ENCODE data around the gene RUSC1. TPM values are rescaled to one million over a fixed set of nuclear protein-coding genes. Genes with fewer than 3 reads are reported as not detected.
"Not testable (repeated sequence)": the region's sequence is repeated elsewhere in the genome, so short reads cannot be mapped to it uniquely, and the experiment has no call there.

RUSC1 gene
- total RNA-seq, 2 experiments from 2014 or later: 10.7 to 11.8 TPM

- intact Hi-C loops (cut with DNase I, micrococcal nuclease): no loop called here
- ATAC-seq (ENCODE audit: poor library complexity): no peak
- H3K27me3 Mint-ChIP-seq: no peaks in the 10 kb centered on the region
Observed at GRCh38 chr1:155285631-155286044, 35.1 kb upstream of the RUSC1 start.

DNA sequence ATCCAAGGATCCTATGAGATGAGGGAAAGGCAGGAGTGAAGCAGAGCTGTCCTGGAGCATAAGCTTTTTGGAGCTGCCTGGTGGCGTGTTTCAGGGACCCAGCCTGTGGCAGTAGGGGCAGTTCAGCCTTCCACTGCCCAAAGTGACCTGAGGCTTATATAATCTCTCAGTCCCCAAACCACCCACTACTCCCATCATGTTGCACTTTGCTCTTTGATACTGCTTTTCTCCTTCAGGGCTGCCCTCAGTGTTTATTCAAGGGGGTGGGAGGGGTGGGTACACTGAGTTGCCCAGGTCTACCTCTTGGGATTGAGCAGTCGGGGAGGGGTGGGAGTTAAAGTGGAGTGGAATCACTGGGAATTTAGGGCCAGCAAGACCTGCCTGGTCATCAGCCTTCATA lies 34.1 kb upstream of the RUSC1 start:
- H3K4me1 Mint-ChIP-seq (ENCODE audit: low read depth): no peaks in the 10 kb centered on the region
- H3K27me3 Mint-ChIP-seq: no peaks in the 10 kb centered on the region
- H3K4me3 Mint-ChIP-seq: no peak overlapping the region
- ChIA-PET POLR2A (no interaction called here), CTCF (no interaction called here)
- Histone ChIP-seq H3K4me1 (ENCODE audit: insufficient read depth, low read length) (no peaks in the 10 kb centered on the region), H3K9me3 (ENCODE audit: control insufficient read depth in 1 of 2, insufficient read depth in 1 of 2, low read length in 2 of 2) (no peaks in the 10 kb centered on the region), H3K36me3 (ENCODE audit: insufficient read depth, low read length) (no peaks in the 10 kb centered on the region), H3K4me3 (ENCODE audit: low read length) (no peak overlapping the region), H3K27me3 (ENCODE audit: control insufficient read depth in 1 of 2, insufficient read depth in 2 of 2, low read length in 2 of 2) (no peaks in the 10 kb centered on the region), H3K27ac (ENCODE audit: low read depth in 1 of 2, low read length in 2 of 2) (no peak overlapping the region)
- no peak for DNase-seq
- no peaks in the 10 kb centered on the region for H3K36me3 Mint-ChIP-seq (ENCODE audit: low read depth)
- no peaks in the 10 kb centered on the region for H3K9me3 Mint-ChIP-seq
- intact Hi-C loops (cut with DNase I, micrococcal nuclease): no loop called here
- no peak for ATAC-seq (ENCODE audit: poor library complexity)
- TF ChIP-seq, protein P1, sequence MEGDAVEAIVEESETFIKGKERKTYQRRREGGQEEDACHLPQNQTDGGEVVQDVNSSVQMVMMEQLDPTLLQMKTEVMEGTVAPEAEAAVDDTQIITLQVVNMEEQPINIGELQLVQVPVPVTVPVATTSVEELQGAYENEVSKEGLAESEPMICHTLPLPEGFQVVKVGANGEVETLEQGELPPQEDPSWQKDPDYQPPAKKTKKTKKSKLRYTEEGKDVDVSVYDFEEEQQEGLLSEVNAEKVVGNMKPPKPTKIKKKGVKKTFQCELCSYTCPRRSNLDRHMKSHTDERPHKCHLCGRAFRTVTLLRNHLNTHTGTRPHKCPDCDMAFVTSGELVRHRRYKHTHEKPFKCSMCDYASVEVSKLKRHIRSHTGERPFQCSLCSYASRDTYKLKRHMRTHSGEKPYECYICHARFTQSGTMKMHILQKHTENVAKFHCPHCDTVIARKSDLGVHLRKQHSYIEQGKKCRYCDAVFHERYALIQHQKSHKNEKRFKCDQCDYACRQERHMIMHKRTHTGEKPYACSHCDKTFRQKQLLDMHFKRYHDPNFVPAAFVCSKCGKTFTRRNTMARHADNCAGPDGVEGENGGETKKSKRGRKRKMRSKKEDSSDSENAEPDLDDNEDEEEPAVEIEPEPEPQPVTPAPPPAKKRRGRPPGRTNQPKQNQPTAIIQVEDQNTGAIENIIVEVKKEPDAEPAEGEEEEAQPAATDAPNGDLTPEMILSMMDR (IDR thresholded peaks at IDR 0.05): no peak
- H3K27ac Mint-ChIP-seq: no peak overlapping the region

More at GRCh38 chr1:155285631-155286044, 35.1 kb upstream of the RUSC1 start:
- Mint-ChIP-seq H3K36me3 (ENCODE audit: low read depth) (no peaks in the 10 kb centered on the region), H3K27ac (no peak overlapping the region), H3K4me1 (ENCODE audit: low read depth) (no peaks in the 10 kb centered on the region), H3K9me3 (no peaks in the 10 kb centered on the region), H3K4me3 (no peak overlapping the region)
- Histone ChIP-seq H3K4me3 (ENCODE audit: low read length) (no peak overlapping the region), H3K9me3 (ENCODE audit: control insufficient read depth in 1 of 2, insufficient read depth in 1 of 2, low read length in 2 of 2) (no peaks in the 10 kb centered on the region), H3K36me3 (ENCODE audit: insufficient read depth, low read length) (no peaks in the 10 kb centered on the region), H3K27ac (ENCODE audit: low read depth in 1 of 2, low read length in 2 of 2) (no peak overlapping the region), H3K27me3 (ENCODE audit: control insufficient read depth in 1 of 2, insufficient read depth in 2 of 2, low read length in 2 of 2) (no peaks in the 10 kb centered on the region), H3K4me1 (ENCODE audit: insufficient read depth, low read length) (no peaks in the 10 kb centered on the region)
- POLR2A ChIA-PET: no interaction called here
- CTCF ChIA-PET: no interaction called here
- TF ChIP-seq, protein P1 (IDR thresholded peaks at IDR 0.05): no peak
- no peak for DNase-seq

GRCh38 chr1:155287987-155288543 lies 32.6 kb upstream of the RUSC1 start:
- Mint-ChIP-seq H3K36me3 (ENCODE audit: low read depth) (no peaks in the 10 kb centered on the region), H3K4me3 (no peak overlapping the region), H3K9me3 (no peaks in the 10 kb centered on the region), H3K27me3 (no peaks in the 10 kb centered on the region), H3K4me1 (ENCODE audit: low read depth) (no peaks in the 10 kb centered on the region), H3K27ac (no peak overlapping the region)
- DNase-seq (no peak), ATAC-seq (ENCODE audit: poor library complexity) (no peak)
- TF ChIP-seq, protein P1 (IDR thresholded peaks at IDR 0.05): no peak
- Histone ChIP-seq H3K27ac (ENCODE audit: low read depth in 1 of 2, low read length in 2 of 2) (no peak overlapping the region), H3K36me3 (ENCODE audit: insufficient read depth, low read length) (no peaks in the 10 kb centered on the region), H3K4me1 (ENCODE audit: insufficient read depth, low read length) (no peaks in the 10 kb centered on the region), H3K9me3 (ENCODE audit: control insufficient read depth in 1 of 2, insufficient read depth in 1 of 2, low read length in 2 of 2) (no peaks in the 10 kb centered on the region), H3K4me3 (ENCODE audit: low read length) (no peak overlapping the region), H3K27me3 (ENCODE audit: control insufficient read depth in 1 of 2, insufficient read depth in 2 of 2, low read length in 2 of 2) (peaks cover 0 to under 1% of the 10 kb centered on the region in 2 experiments)
- intact Hi-C loops (cut with DNase I, micrococcal nuclease): no loop called here
- ChIA-PET POLR2A (no interaction called here), CTCF (no interaction called here)

DNA sequence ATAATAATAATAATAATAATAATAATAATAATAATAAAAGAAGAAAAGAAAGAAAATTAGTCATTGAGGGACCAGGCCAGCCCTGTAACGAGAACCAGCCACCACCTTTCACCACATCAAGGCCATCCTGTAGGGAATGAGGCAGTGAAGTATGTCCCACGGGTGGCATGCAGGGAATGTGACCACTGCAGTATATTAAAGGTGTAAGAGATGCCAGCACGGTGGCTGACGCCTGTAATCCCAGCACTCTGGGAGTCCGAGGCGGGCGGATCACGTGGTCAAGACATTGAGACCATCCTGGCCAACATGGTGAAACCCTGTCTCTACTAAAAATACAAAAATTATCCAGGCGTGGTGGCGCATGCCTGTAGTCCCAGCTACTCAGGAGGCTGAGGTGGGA lies 29.7 kb upstream of the RUSC1 start:
- not testable (repeated sequence) for H3K36me3 ChIP-seq (ENCODE audit: insufficient read depth, low read length); H3K9me3 Mint-ChIP-seq
- peaks cover 0 to 18% of the 10 kb centered on the region in 2 experiments for H3K9me3 ChIP-seq (ENCODE audit: control insufficient read depth in 1 of 2, insufficient read depth in 1 of 2, low read length in 2 of 2)

More for the DNA sequence above, 29.7 kb upstream of the RUSC1 start:
- ATAC-seq (ENCODE audit: poor library complexity); H3K36me3 Mint-ChIP-seq (ENCODE audit: low read depth); POLR2A ChIA-PET; CTCF ChIA-PET; H3K4me1 Mint-ChIP-seq (ENCODE audit: low read depth); H3K27ac Mint-ChIP-seq; intact Hi-C loops (cut with DNase I, micrococcal nuclease); H3K27ac ChIP-seq (ENCODE audit: low read depth in 1 of 2, low read length in 2 of 2); H3K4me3 Mint-ChIP-seq; H3K4me3 ChIP-seq (ENCODE audit: low read length); DNase-seq: not testable (repeated sequence)
- H3K4me1 ChIP-seq (ENCODE audit: insufficient read depth, low read length): peaks cover 13% of the 10 kb centered on the region
- peaks cover 20 to 22% of the 10 kb centered on the region in 2 experiments for H3K27me3 ChIP-seq (ENCODE audit: control insufficient read depth in 1 of 2, insufficient read depth in 2 of 2, low read length in 2 of 2)
- H3K27me3 Mint-ChIP-seq: peaks cover 16% of the 10 kb centered on the region
